ENCODE results near the gene MSH3.

The MSH3 gene

GRCh38 chr5:80852331-80853245, 198.1 kb downstream of the MSH3 start:
- H3K4me1 ChIP-seq (ENCODE audit: low read length): no peaks in the 10 kb centered on the region
- DNase-seq: no peak
- no peak for TF ChIP-seq EZH2 (optimal IDR thresholded peaks at IDR 0.05; ENCODE audit: low read depth, low read length)
- TF ChIP-seq EZH2phosphoT487 (IDR thresholded peaks at IDR 0.05; ENCODE audit: low read length): no peak
- no peak for TF ChIP-seq CTCF (IDR thresholded peaks at IDR 0.05; ENCODE audit: low read length)
- no peak overlapping the region for H3K4me2 ChIP-seq (ENCODE audit: low read depth, low read length)
- no peaks in the 10 kb centered on the region for H3F3A ChIP-seq (ENCODE audit: insufficient read depth, low read length)
- H3K27me3 ChIP-seq (replicated peaks; ENCODE audit: insufficient read depth, low read length): no peaks in the 10 kb centered on the region
- no peaks in the 10 kb centered on the region for H3K9me2 ChIP-seq (replicated peaks; ENCODE audit: insufficient read depth, low read length)
- H3K4me3 ChIP-seq (ENCODE audit: low read length): no peak overlapping the region
- H3K79me2 ChIP-seq (ENCODE audit: low read length): no peaks in the 10 kb centered on the region
- no peak overlapping the region for H3K9ac ChIP-seq (ENCODE audit: low read length)
- no peak overlapping the region for H3K27ac ChIP-seq (ENCODE audit: low read length)
- no peaks in the 10 kb centered on the region for H3K9me3 ChIP-seq (replicated peaks; ENCODE audit: insufficient read depth, low read length)
- H3K36me3 ChIP-seq (replicated peaks; ENCODE audit: insufficient read depth, low read length): peaks cover 9% of the 10 kb centered on the region; the same call in 1 of the 2 replicates
- no peaks in the 10 kb centered on the region for H4K20me1 ChIP-seq (ENCODE audit: insufficient read depth, low read length)
- no peak overlapping the region for H2AFZ ChIP-seq (ENCODE audit: low read length)

GRCh38 chr5:80853413-80853812, 199.0 kb downstream of the MSH3 start:
- Histone ChIP-seq H3F3A (ENCODE audit: insufficient read depth, low read length) (no peaks in the 10 kb centered on the region), H3K79me2 (ENCODE audit: low read length) (no peaks in the 10 kb centered on the region), H4K20me1 (ENCODE audit: insufficient read depth, low read length) (no peaks in the 10 kb centered on the region), H2AFZ (ENCODE audit: low read length) (no peak overlapping the region), H3K9ac (ENCODE audit: low read length) (no peak overlapping the region), H3K4me1 (ENCODE audit: low read length) (no peaks in the 10 kb centered on the region), H3K9me2 (replicated peaks; ENCODE audit: insufficient read depth, low read length) (no peaks in the 10 kb centered on the region), H3K9me3 (replicated peaks; ENCODE audit: insufficient read depth, low read length) (no peaks in the 10 kb centered on the region), H3K4me2 (ENCODE audit: low read depth, low read length) (no peak overlapping the region), H3K27ac (ENCODE audit: low read length) (no peak overlapping the region), H3K4me3 (ENCODE audit: low read length) (no peak overlapping the region), H3K36me3 (replicated peaks; ENCODE audit: insufficient read depth, low read length) (peaks cover 9% of the 10 kb centered on the region; the same call in 1 of the 2 replicates), H3K27me3 (replicated peaks; ENCODE audit: insufficient read depth, low read length) (no peaks in the 10 kb centered on the region)
- no peak for TF ChIP-seq EZH2 (optimal IDR thresholded peaks at IDR 0.05; ENCODE audit: low read depth, low read length)
- TF ChIP-seq CTCF (IDR thresholded peaks at IDR 0.05; ENCODE audit: low read length): no peak
- DNase-seq: no peak

- no peak overlapping the region for H3K4me3 ChIP-seq (ENCODE audit: low read length)
- H3F3A ChIP-seq (ENCODE audit: insufficient read depth, low read length): no peaks in the 10 kb centered on the region
- no peaks in the 10 kb centered on the region for H4K20me1 ChIP-seq (ENCODE audit: insufficient read depth, low read length)
- no peak overlapping the region for H2AFZ ChIP-seq (ENCODE audit: low read length)
- DNase-seq: no peak
- no peaks in the 10 kb centered on the region for H3K27me3 ChIP-seq (replicated peaks; ENCODE audit: insufficient read depth, low read length)
- H3K9ac ChIP-seq (ENCODE audit: low read length): no peak overlapping the region
- H3K79me2 ChIP-seq (ENCODE audit: low read length): no peaks in the 10 kb centered on the region
- H3K4me2 ChIP-seq (ENCODE audit: low read depth, low read length): no peak overlapping the region
- no peaks in the 10 kb centered on the region for H3K4me1 ChIP-seq (ENCODE audit: low read length)
- H3K9me2 ChIP-seq (replicated peaks; ENCODE audit: insufficient read depth, low read length): no peaks in the 10 kb centered on the region
- TF ChIP-seq EZH2 (optimal IDR thresholded peaks at IDR 0.05; ENCODE audit: low read depth, low read length): no peak
- no peak for TF ChIP-seq CTCF (IDR thresholded peaks at IDR 0.05; ENCODE audit: low read length)
- TF ChIP-seq EZH2phosphoT487 (IDR thresholded peaks at IDR 0.05; ENCODE audit: low read length): no peak
- H3K27ac ChIP-seq (ENCODE audit: low read length): no peak overlapping the region
- no peaks in the 10 kb centered on the region for H3K9me3 ChIP-seq (replicated peaks; ENCODE audit: insufficient read depth, low read length)
- peaks cover 9% of the 10 kb centered on the region; the same call in 1 of the 2 replicates for H3K36me3 ChIP-seq (replicated peaks; ENCODE audit: insufficient read depth, low read length)
Measured at GRCh38 chr5:80854583-80854982, 200.1 kb downstream of the MSH3 start.
